H1 (cell line): ENCODE measurements around the gene DKK1. TPM values are rescaled to one million over a fixed set of nuclear protein-coding genes. Genes with fewer than 3 reads are reported as not detected.
A peak's percentile ranks its signal among the peaks of the same experiment; 100 is the strongest.

ENCODE experiments used
- CTCF ChIA-PET: fragments of 300-600 bp; sonication (Branson Sonifier 250); formaldehyde crosslinking; loops from one replicate; lab custom pipeline; 2021; ENCODE audit not compliant: partially characterized antibody; lab: Charles Lee
- POLR2A ChIA-PET: fragments of 300-600 bp; sonication (Branson Sonifier 250); formaldehyde crosslinking; loops from one replicate; lab custom pipeline; 2021; ENCODE audit warnings: inconsistent platforms; ENCODE audit not compliant: partially characterized antibody; lab: Charles Lee
- DNase-seq, 2 experiments: peaks; one replicate each; pipeline versions ENCODE4 v3.0.0 to v3.0.0-alpha.2; 2010 to 2022; ENCODE audit warnings: low spot score in 2 of 2, low read depth in 1 of 2, mixed read lengths in 1 of 2
- FAIRE-seq: peaks from 2 replicates; lab custom pipeline; 2011; peaks lifted over from hg19 to GRCh38; lab: Jason Lieb, UNC
- H2AFZ ChIP-seq: 2 replicates; pipeline ENCODE4 v1.8.1; 2012; ENCODE audit warnings: low read length, inconsistent platforms
- H2AK5ac ChIP-seq: 2 replicates; pipeline ENCODE4 v1.6.1; 2013; ENCODE audit warnings: low read depth, low read length
- H2BK120ac ChIP-seq: replicated peaks from 2 replicates; pipeline ENCODE3; 2013; ENCODE audit warnings: low read depth, low read length, inconsistent platforms
- H2BK12ac ChIP-seq: 2 replicates; pipeline ENCODE4 v1.6.1; 2013; ENCODE audit warnings: low read depth, low read length
- H2BK15ac ChIP-seq: 2 replicates; pipeline ENCODE4 v1.6.1; 2013; ENCODE audit warnings: low read length
- H2BK20ac ChIP-seq: 2 replicates; pipeline ENCODE4 v1.6.1; 2013; ENCODE audit warnings: low read length
- H2BK5ac ChIP-seq: 2 replicates; pipeline ENCODE4 v1.6.1; 2013; ENCODE audit warnings: low read depth, low read length
- H3K14ac ChIP-seq: 2 replicates; pipeline ENCODE4 v1.6.1; 2013; ENCODE audit warnings: inconsistent platforms; ENCODE audit not compliant: insufficient read length
- H3K18ac ChIP-seq: 2 replicates; pipeline ENCODE4 v1.6.1; 2013; ENCODE audit warnings: low read length; ENCODE audit errors: extremely low read depth
- H3K23ac ChIP-seq: 2 replicates; pipeline ENCODE4 v1.6.1; 2013; ENCODE audit warnings: inconsistent platforms; ENCODE audit not compliant: insufficient read length
- H3K23me2 ChIP-seq: 2 replicates; pipeline ENCODE4 v1.6.1; 2013; ENCODE audit warnings: low read depth, low read length
- H3K27ac ChIP-seq: 2 replicates; pipeline ENCODE4 v1.6.1; 2011; ENCODE audit warnings: low read depth, low read length, inconsistent platforms
- H3K27me3 ChIP-seq, 4 experiments: replicated peaks in 1 of 4; 1 replicate in 1 of 4; 2 replicates in 3 of 4; pipeline versions ENCODE4 v1.6.1 to v1.8.1; 2011 to 2013; ENCODE audit warnings: low read length in 3 of 4, mild to moderate bottlenecking in 3 of 4, inconsistent platforms in 2 of 4, mixed read lengths in 2 of 4, moderate library complexity in 1 of 4; ENCODE audit not compliant: control insufficient read depth in 3 of 4, insufficient read depth in 3 of 4; ENCODE audit errors: extremely low read depth in 1 of 4
- H3K36me3 ChIP-seq, 4 experiments: 2 replicates each; pipeline versions ENCODE4 v1.6.1 to v1.8.1; 2011 to 2013; ENCODE audit warnings: mild to moderate bottlenecking in 4 of 4, low read length in 3 of 4, moderate library complexity in 2 of 4, control low read depth in 1 of 4, inconsistent platforms in 1 of 4; ENCODE audit not compliant: insufficient read depth in 4 of 4, control insufficient read depth in 2 of 4
- H3K4ac ChIP-seq: replicated peaks from 2 replicates; pipeline ENCODE3; 2013; ENCODE audit warnings: low read length, low read depth, mixed read lengths, inconsistent platforms; ENCODE audit not compliant: insufficient read length
- H3K4me1 ChIP-seq, 4 experiments: replicated peaks in 1 of 4; 1 replicate in 1 of 4; 2 replicates in 3 of 4; pipeline versions ENCODE4 v1.6.1 to v1.8.1; 2011 to 2013; ENCODE audit warnings: low read length in 3 of 4, inconsistent platforms in 2 of 4, mixed read lengths in 1 of 4; ENCODE audit not compliant: insufficient read depth in 4 of 4, control insufficient read depth in 3 of 4
- H3K4me2 ChIP-seq, 2 experiments: 2 replicates each; pipeline versions ENCODE4 v1.6.1 to v1.8.1; 2011 to 2013; ENCODE audit warnings: low read depth in 2 of 2, low read length in 2 of 2, control low read depth in 1 of 2, inconsistent platforms in 1 of 2, mild to moderate bottlenecking in 1 of 2; ENCODE audit not compliant: insufficient read depth in 1 of 2
- H3K4me3 ChIP-seq, 4 experiments: fragments of 200-600, 300-600 bp in 1 of 4; sonication (generic), shearing (Covaris generic), sonication (Bioruptor Twin) in 1 of 4; 2 replicates each; pipeline versions ENCODE4 v1.5.1 to v1.8.1; 2011 to 2016; ENCODE audit warnings: low read length in 4 of 4, low read depth in 3 of 4, control low read depth in 2 of 4, inconsistent platforms in 2 of 4, mild to moderate bottlenecking in 2 of 4, mixed read lengths in 1 of 4, moderate library complexity in 1 of 4; ENCODE audit not compliant: insufficient read depth in 2 of 4; ENCODE audit errors: extremely low read depth in 1 of 4
- H3K56ac ChIP-seq: replicated peaks from 2 replicates; pipeline ENCODE3; 2013; ENCODE audit warnings: low read depth, mild to moderate bottlenecking, mixed read lengths, low read length, inconsistent platforms; ENCODE audit not compliant: insufficient read length
- H3K79me1 ChIP-seq: 2 replicates; pipeline ENCODE4 v1.6.1; 2013; ENCODE audit warnings: low read depth, low read length, control low read depth
- H3K79me2 ChIP-seq, 2 experiments: 2 replicates each; pipeline versions ENCODE4 v1.6.1 to v1.8.1; 2012 to 2013; ENCODE audit warnings: low read length in 2 of 2, mild to moderate bottlenecking in 2 of 2, inconsistent platforms in 1 of 2; ENCODE audit not compliant: insufficient read depth in 2 of 2, control insufficient read depth in 1 of 2
- H3K9ac ChIP-seq, 4 experiments: replicated peaks in 1 of 4; 1 replicate in 1 of 4; 2 replicates in 3 of 4; pipeline versions ENCODE4 v1.6.1 to v1.8.1; 2011 to 2013; ENCODE audit warnings: low read depth in 3 of 4, low read length in 3 of 4, control low read depth in 2 of 4, mild to moderate bottlenecking in 2 of 4, moderate library complexity in 2 of 4, inconsistent platforms in 1 of 4; ENCODE audit errors: extremely low read depth in 1 of 4
- H3K9me3 ChIP-seq, 2 experiments: 2 replicates each; pipeline versions ENCODE4 v1.6.1 to v1.8.1; 2012 to 2013; ENCODE audit warnings: mild to moderate bottlenecking in 2 of 2, moderate library complexity in 2 of 2, control low read depth in 1 of 2, inconsistent platforms in 1 of 2, low read depth in 1 of 2, low read length in 1 of 2, mixed read lengths in 1 of 2; ENCODE audit not compliant: insufficient read depth in 2 of 2
- H4K20me1 ChIP-seq, 2 experiments: replicated peaks in 1 of 2; 2 replicates each; pipeline versions ENCODE3 to v1.8.1; 2011 to 2013; ENCODE audit warnings: inconsistent platforms in 2 of 2, low read length in 2 of 2, mild to moderate bottlenecking in 1 of 2; ENCODE audit not compliant: insufficient read depth in 2 of 2, control insufficient read depth in 1 of 2
- H4K5ac ChIP-seq: 2 replicates; pipeline ENCODE4 v1.6.1; 2013; ENCODE audit warnings: low read length, low read depth, mixed read lengths, inconsistent platforms; ENCODE audit not compliant: insufficient read length
- H4K8ac ChIP-seq: 2 replicates; pipeline ENCODE4 v1.8.0; 2013; ENCODE audit warnings: mild to moderate bottlenecking, moderate library complexity, low read length, inconsistent platforms; ENCODE audit not compliant: insufficient read depth; ENCODE audit errors: extremely low read depth
- H4K91ac ChIP-seq: replicated peaks from 2 replicates; pipeline ENCODE3; 2013; ENCODE audit warnings: low read length, mixed read lengths, inconsistent platforms; ENCODE audit not compliant: insufficient read length
- EGR1 ChIP-seq: IDR thresholded peaks from 2 replicates; pipeline ENCODE4 v1.6.1; 2011; ENCODE audit warnings: low read depth, low read length, borderline replicate concordance
- EP300 ChIP-seq, 2 experiments: IDR thresholded peaks; 1 replicate in 1 of 2; 2 replicates in 1 of 2; pipeline ENCODE4 v1.6.1; 2011 to 2012; ENCODE audit warnings: low read depth in 2 of 2, low read length in 2 of 2, mild to moderate bottlenecking in 2 of 2, borderline replicate concordance in 1 of 2, inconsistent platforms in 1 of 2, moderate library complexity in 1 of 2
- MAFK ChIP-seq: IDR thresholded peaks from 2 replicates; pipeline ENCODE4 v1.6.1; 2012; ENCODE audit warnings: low read depth, mild to moderate bottlenecking, improper control_type of control experiment, low read length
- WGBS, 2 experiments: shearing (Covaris generic) in 1 of 2; methylation state at CpG; one replicate each; pipeline versions ENCODE4 v1.1.6 to v1.1.7; 2013 to 2015; ENCODE audit warnings: low lambda C conversion rate in 2 of 2, mixed read lengths in 2 of 2, inconsistent platforms in 1 of 2, low coverage in 1 of 2, missing lambda C conversion rate in 1 of 2; ENCODE audit not compliant: insufficient replicate concordance in 2 of 2, insufficient coverage in 1 of 2, insufficient read length in 1 of 2; ENCODE audit errors: extremely low coverage in 1 of 2, missing lambda C conversion rate in 1 of 2; 5-methylcytosine and 5-hydroxymethylcytosine counted together
- polyA plus RNA-seq, 7 experiments: library from polyadenylated mRNA; depleted of rRNA in 3 of 7; stranded (reverse) in 5 of 7; unstranded in 2 of 7; fragments of >200 nt in 5 of 7; fragments of 200-250 nt in 2 of 7; gene quantifications; 1 replicate in 5 of 7; 2 replicates in 1 of 7; 4 replicates in 1 of 7; pipeline versions ENCODE4 v1.2.1 to v1.2.3, GENCODE V29; 2011 to 2013; ENCODE audit warnings: missing spikeins in 2 of 7, mixed read lengths in 2 of 7
- total RNA-seq: library from RNA; stranded (reverse); fragmentation: NEBNext Ultra II Directional; extraction: Animal tissue kit (Norgen Biotek cat#: 25700); gene quantifications from 2 replicates; pipeline ENCODE4 v1.2.1, GENCODE V29; 2021

DKK1 gene
- total and polyA plus RNA-seq, 2 of the 8 experiments (the other 6 are each of a cell fraction or from before 2014, with no cell fraction given): 0.36 to 0.61 TPM

GRCh38 chr10:52337225-52337624 is 23.1 kb downstream of the DKK1 start:
- TF ChIP-seq EGR1: no peak
- TF ChIP-seq EP300 (IDR thresholded peaks at IDR 0.05; ENCODE audit: borderline replicate concordance in 1 of 2, low read depth in 2 of 2, low read length in 2 of 2): no peak
- peak; percentile 79; the same call in 1 of the 2 replicates for TF ChIP-seq MAFK
- Histone ChIP-seq H2BK15ac (no peak overlapping the region), H3K23ac (no peak overlapping the region), H3K27ac (no peak overlapping the region), H3K18ac (no peak overlapping the region), H4K8ac (no peak overlapping the region), H3K14ac (no peak overlapping the region), H3K56ac (no peak overlapping the region), H3K23me2 (no peaks in the 10 kb centered on the region), H2BK20ac (no peak overlapping the region), H3K79me1 (no peaks in the 10 kb centered on the region), H4K5ac (no peak overlapping the region), H3K79me2 (no peaks in the 10 kb centered on the region), H4K91ac (no peak overlapping the region), H4K20me1 (no peaks in the 10 kb centered on the region), H3K27me3 (no peaks in the 10 kb centered on the region), H3K4me2 (no peak overlapping the region), H3K4ac (no peak overlapping the region), H3K9me3 (no peaks in the 10 kb centered on the region), H2BK120ac (no peak overlapping the region), H2BK5ac (no peak overlapping the region), H3K4me1 (no peaks in the 10 kb centered on the region), H2BK12ac (no peak overlapping the region), H2AFZ (no peak overlapping the region), H3K9ac (no peak overlapping the region), H2AK5ac (no peak overlapping the region), H3K36me3 (no peaks in the 10 kb centered on the region), H3K4me3 (no peak overlapping the region)
- ChIA-PET CTCF (interaction anchor here (1.0 to 2.5 kb wide), 6 partner anchors 10 to 443 kb away, joined by 3 to 7 read pairs (median 4); partner anchors contain the start of gene DKK1), POLR2A (no interaction called here)
- DNase-seq (no peak), FAIRE-seq (no peak)
- 92% methylated on average over 1 of the region's 1 CpG; no CpG with 5 or more reads in 1 of the 2 experiments for WGBS, 2 experiments
